SH-SY5Y (cell line): ENCODE measurements around the gene CAMK2G.

ENCODE experiments used
- GATA2 ChIP-seq: IDR thresholded peaks from 2 replicates; pipeline ENCODE4 v1.6.1; 2011; ENCODE audit warnings: mild to moderate bottlenecking, low read depth, low read length
- GATA3 ChIP-seq: IDR thresholded peaks from 2 replicates; pipeline ENCODE4 v1.6.1; 2011; ENCODE audit warnings: low read depth, mild to moderate bottlenecking, low read length, moderate library complexity

Gene CAMK2G

GRCh38 chr10:73810735-73811465, 63.5 kb downstream of the CAMK2G start:
- TF ChIP-seq GATA3 (no peak), GATA2 (no peak)

- TF ChIP-seq GATA2: no peak
- no peak for TF ChIP-seq GATA3
Measured at GRCh38 chr10:73810358-73810734, 64.0 kb downstream of the CAMK2G start.

GRCh38 chr10:73809061-73809818, 65.1 kb downstream of the CAMK2G start:
- TF ChIP-seq GATA3 (no peak), GATA2 (no peak)

GRCh38 chr10:73808021-73808815, 66.1 kb downstream of the CAMK2G start:
- TF ChIP-seq GATA3 (no peak), GATA2 (no peak)

- TF ChIP-seq GATA2: no peak
- TF ChIP-seq GATA3: no peak
Measured at GRCh38 chr10:73807471-73807870, 66.9 kb downstream of the CAMK2G start.

GRCh38 chr10:73806176-73806950, 68.0 kb downstream of the CAMK2G start:
- TF ChIP-seq GATA3 (no peak), GATA2 (no peak)

- TF ChIP-seq GATA3 (no peak), GATA2 (no peak)
Measured at GRCh38 chr10:73803680-73804286, 70.6 kb downstream of the CAMK2G start.

- TF ChIP-seq GATA2 (no peak), GATA3 (no peak)
Measured at GRCh38 chr10:73802276-73802991, 71.9 kb downstream of the CAMK2G start.

GRCh38 chr10:73801253-73801590, 73.1 kb downstream of the CAMK2G start:
- no peak for TF ChIP-seq GATA3
- TF ChIP-seq GATA2: no peak

- TF ChIP-seq GATA2 (no peak), GATA3 (no peak)
Measured at GRCh38 chr10:73800560-73801252, 73.6 kb downstream of the CAMK2G start.

GRCh38 chr10:73799899-73800559, 74.3 kb downstream of the CAMK2G start:
- TF ChIP-seq GATA2: no peak
- no peak for TF ChIP-seq GATA3

- TF ChIP-seq GATA2: no peak
- TF ChIP-seq GATA3: no peak
Measured at GRCh38 chr10:73798927-73799560, 75.3 kb downstream of the CAMK2G start.

GRCh38 chr10:73798087-73798486, 76.3 kb downstream of the CAMK2G start:
- TF ChIP-seq GATA3 (no peak), GATA2 (no peak)
